H1 (cell line): Measurements from ENCODE around the gene WNT3A. TPM values are rescaled to one million over a fixed set of nuclear protein-coding genes. Genes with fewer than 3 reads are reported as not detected.

Source experiments
- ASH2L ChIP-seq: fragments of 200-600, 300-600 bp; sonication (generic); IDR thresholded peaks from one replicate; pipeline ENCODE4 v1.7.1; 2017; ENCODE audit warnings: low read length
- CHD1 ChIP-seq: IDR thresholded peaks from 2 replicates; pipeline ENCODE4 v1.6.1; 2012; ENCODE audit warnings: low read depth, low read length, improper control_type of control experiment
- CHD7 ChIP-seq: fragments of 300-600 bp; sonication (generic); IDR thresholded peaks from 2 replicates; pipeline ENCODE4 v1.7.1; 2012; ENCODE audit warnings: low read length, moderate library complexity, mild to moderate bottlenecking, inconsistent platforms; ENCODE audit not compliant: insufficient replicate concordance
- EGR1 ChIP-seq: IDR thresholded peaks from 2 replicates; pipeline ENCODE4 v1.6.1; 2011; ENCODE audit warnings: low read depth, low read length, borderline replicate concordance
- FOSL1 ChIP-seq: IDR thresholded peaks from 2 replicates; pipeline ENCODE4 v1.6.1; 2011; ENCODE audit warnings: mild to moderate bottlenecking, low read depth, low read length, moderate library complexity; ENCODE audit not compliant: insufficient read depth
- GTF2F1 ChIP-seq: IDR thresholded peaks from 2 replicates; pipeline ENCODE4 v1.6.1; 2012; ENCODE audit warnings: low read depth, low read length, improper control_type of control experiment, borderline replicate concordance
- HDAC6 ChIP-seq: IDR thresholded peaks from one replicate; pipeline ENCODE4 v1.7.1; 2012; ENCODE audit warnings: low read depth, mild to moderate bottlenecking, inconsistent platforms, low read length, moderate library complexity
- KDM1A ChIP-seq: fragments of 200-600, 300-600 bp; sonication (generic); IDR thresholded peaks from 2 replicates; pipeline ENCODE4 v1.7.1; 2016; ENCODE audit warnings: mild to moderate bottlenecking, low read length, borderline replicate concordance
- NRF1 ChIP-seq: IDR thresholded peaks from 2 replicates; pipeline ENCODE4 v1.6.1; 2011; ENCODE audit warnings: mild to moderate bottlenecking, low read depth, low read length, improper control_type of control experiment
- SP2 ChIP-seq: IDR thresholded peaks from 2 replicates; pipeline ENCODE4 v1.6.1; 2012; ENCODE audit warnings: mild to moderate bottlenecking, low read length, inconsistent platforms
- polyA plus RNA-seq, 7 experiments: library from polyadenylated mRNA; depleted of rRNA in 3 of 7; stranded (reverse) in 5 of 7; unstranded in 2 of 7; fragments of >200 nt in 5 of 7; fragments of 200-250 nt in 2 of 7; gene quantifications; 1 replicate in 5 of 7; 2 replicates in 1 of 7; 4 replicates in 1 of 7; pipeline versions ENCODE4 v1.2.1 to v1.2.3, GENCODE V29; 2011 to 2013; ENCODE audit warnings: missing spikeins in 2 of 7, mixed read lengths in 2 of 7
- total RNA-seq: library from RNA; stranded (reverse); fragmentation: NEBNext Ultra II Directional; extraction: Animal tissue kit (Norgen Biotek cat#: 25700); gene quantifications from 2 replicates; pipeline ENCODE4 v1.2.1, GENCODE V29; 2021

Gene WNT3A
- total and polyA plus RNA-seq, 2 of the 8 experiments (the other 6 are each of a cell fraction or from before 2014, with no cell fraction given): 0.08 to 0.19 TPM

GRCh38 chr1:228006786-228007048 lies at the start of gene WNT3A (continued):
- TF ChIP-seq CHD7 (no peak), ASH2L (no peak), SP2 (no peak), EGR1 (no peak), KDM1A (no peak), HDAC6 (no peak), NRF1 (no peak), CHD1 (no peak), FOSL1 (no peak), GTF2F1 (no peak)
